SK-N-SH (cell line): ENCODE results near the gene NUDT22.

Experiments used
- CHD2 ChIP-seq: fragments of 150-350 bp; IDR thresholded peaks from 2 replicates; pipeline ENCODE4 v1.6.1; 2018; ENCODE audit warnings: low read length; ENCODE audit not compliant: partially characterized antibody
- EP300 ChIP-seq, 2 experiments: IDR thresholded peaks; 2 replicates each; pipeline versions ENCODE4 v1.4.0 to v1.6.1; 2012; ENCODE audit warnings: borderline replicate concordance in 1 of 2, low read depth in 1 of 2, low read length in 1 of 2
- MXI1 ChIP-seq: IDR thresholded peaks from 2 replicates; pipeline ENCODE4 v1.6.1; 2012; ENCODE audit warnings: mild to moderate bottlenecking, low read depth, low read length, improper control_type of control experiment
- POLR2AphosphoS5 ChIP-seq: IDR thresholded peaks from 2 replicates; pipeline ENCODE4 v1.6.1; 2012; ENCODE audit warnings: low read depth, low read length
- RCOR1 ChIP-seq: fragments of 150-350 bp; IDR thresholded peaks from 2 replicates; pipeline ENCODE4 v1.6.1; 2017; ENCODE audit warnings: antibody characterized with exemption, low read length
- TAF1 ChIP-seq: IDR thresholded peaks from 2 replicates; pipeline ENCODE4 v1.6.1; 2012; ENCODE audit warnings: low read depth, mild to moderate bottlenecking, low read length, moderate library complexity, borderline replicate concordance
- TEAD4 ChIP-seq: IDR thresholded peaks from 2 replicates; pipeline ENCODE4 v1.4.0; 2012; ENCODE audit warnings: mild to moderate bottlenecking, borderline replicate concordance; ENCODE audit not compliant: insufficient read depth
- TF ChIP-seq, protein P1 (sequence below): fragments of 200-600 bp; sonication (generic); IDR thresholded peaks from 2 replicates; pipeline ENCODE4 v1.6.1; 2017; ENCODE audit warnings: antibody characterized with exemption, mild to moderate bottlenecking, moderate library complexity

DNA sequence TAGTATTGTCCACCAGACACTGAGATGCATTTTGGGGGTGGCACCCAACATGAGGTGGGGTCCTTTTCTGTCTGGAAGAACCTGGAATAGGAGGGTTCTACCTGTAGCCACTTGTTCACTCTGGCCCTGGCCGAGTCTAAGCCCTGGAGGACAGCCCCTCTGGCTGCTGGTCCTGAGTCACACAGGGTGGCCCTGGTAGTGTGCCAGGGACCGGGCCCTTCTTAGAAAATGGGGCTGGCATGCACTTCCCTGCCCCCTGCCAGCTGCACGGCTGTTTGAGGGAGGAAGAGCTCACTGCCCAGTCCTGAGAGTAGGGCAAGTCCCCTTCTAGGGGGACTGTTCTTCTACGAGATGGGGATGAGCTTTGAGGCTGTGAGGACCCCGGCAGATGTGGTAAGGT is 27.4 kb downstream of the NUDT22 start:
- no peak for TF ChIP-seq POLR2AphosphoS5
- no peak for TF ChIP-seq RCOR1
- TF ChIP-seq, protein P1, sequence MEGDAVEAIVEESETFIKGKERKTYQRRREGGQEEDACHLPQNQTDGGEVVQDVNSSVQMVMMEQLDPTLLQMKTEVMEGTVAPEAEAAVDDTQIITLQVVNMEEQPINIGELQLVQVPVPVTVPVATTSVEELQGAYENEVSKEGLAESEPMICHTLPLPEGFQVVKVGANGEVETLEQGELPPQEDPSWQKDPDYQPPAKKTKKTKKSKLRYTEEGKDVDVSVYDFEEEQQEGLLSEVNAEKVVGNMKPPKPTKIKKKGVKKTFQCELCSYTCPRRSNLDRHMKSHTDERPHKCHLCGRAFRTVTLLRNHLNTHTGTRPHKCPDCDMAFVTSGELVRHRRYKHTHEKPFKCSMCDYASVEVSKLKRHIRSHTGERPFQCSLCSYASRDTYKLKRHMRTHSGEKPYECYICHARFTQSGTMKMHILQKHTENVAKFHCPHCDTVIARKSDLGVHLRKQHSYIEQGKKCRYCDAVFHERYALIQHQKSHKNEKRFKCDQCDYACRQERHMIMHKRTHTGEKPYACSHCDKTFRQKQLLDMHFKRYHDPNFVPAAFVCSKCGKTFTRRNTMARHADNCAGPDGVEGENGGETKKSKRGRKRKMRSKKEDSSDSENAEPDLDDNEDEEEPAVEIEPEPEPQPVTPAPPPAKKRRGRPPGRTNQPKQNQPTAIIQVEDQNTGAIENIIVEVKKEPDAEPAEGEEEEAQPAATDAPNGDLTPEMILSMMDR: no peak
- TF ChIP-seq EP300 (IDR thresholded peaks at IDR 0.05; ENCODE audit: borderline replicate concordance in 1 of 2, low read depth in 1 of 2, low read length in 1 of 2): no peak
- no peak for TF ChIP-seq TEAD4
- no peak for TF ChIP-seq CHD2
- TF ChIP-seq MXI1: no peak
- TF ChIP-seq TAF1: no peak
